Kidney tubule cell (primary cell): ENCODE measurements around the gene PACS2.
A peak's percentile ranks its signal among the peaks of the same experiment; 100 is the strongest.
"Not testable (repeated sequence)": the region's sequence is repeated elsewhere in the genome, so short reads cannot be mapped to it uniquely, and the experiment has no call there.

Experiments
- DNase-seq: peaks from one replicate; pipeline ENCODE4 v3.0.0-alpha.2; 2018; ENCODE audit warnings: low spot score

The PACS2 gene

GRCh38 chr14:105315941-105316576 lies 1.5 kb downstream of the PACS2 start:
- peak; percentile 35 for DNase-seq

- no peak for DNase-seq
Measured at GRCh38 chr14:105316577-105316941, 2.0 kb downstream of the PACS2 start.

GRCh38 chr14:105316968-105317510 lies 2.5 kb downstream of the PACS2 start:
- DNase-seq, result no peak

GRCh38 chr14:105317546-105317945 lies 3.0 kb downstream of the PACS2 start:
- peak; percentile 69 for DNase-seq

- DNase-seq, result no peak
Measured at GRCh38 chr14:105322791-105323556, 8.4 kb downstream of the PACS2 start.

- no peak for DNase-seq
Measured at GRCh38 chr14:105323663-105324062, 9.1 kb downstream of the PACS2 start.

- no peak for DNase-seq
Measured at GRCh38 chr14:105324080-105324778, 9.7 kb downstream of the PACS2 start.

- DNase-seq, result no peak
Measured at GRCh38 chr14:105324871-105325270, 10.3 kb downstream of the PACS2 start.

- no peak for DNase-seq
Measured at GRCh38 chr14:105325303-105325702, 10.8 kb downstream of the PACS2 start.

GRCh38 chr14:105325716-105326567 lies 11.4 kb downstream of the PACS2 start:
- no peak for DNase-seq

GRCh38 chr14:105326568-105326867 lies 12.0 kb downstream of the PACS2 start:
- no peak for DNase-seq

GRCh38 chr14:105326891-105327694 lies 12.5 kb downstream of the PACS2 start:
- no peak for DNase-seq

GRCh38 chr14:105327695-105328045 lies 13.1 kb downstream of the PACS2 start:
- not testable (repeated sequence) for DNase-seq

- DNase-seq, result no peak
Measured at GRCh38 chr14:105328070-105328677, 13.6 kb downstream of the PACS2 start.

GRCh38 chr14:105328678-105329390 lies 14.3 kb downstream of the PACS2 start:
- DNase-seq, result no peak

- DNase-seq, result no peak
Measured at GRCh38 chr14:105329411-105330150, 15.0 kb downstream of the PACS2 start.

GRCh38 chr14:105330491-105330895 lies 15.9 kb downstream of the PACS2 start:
- peak; percentile 48 for DNase-seq

- DNase-seq, result no peak
Measured at GRCh38 chr14:105331575-105332349, 17.2 kb downstream of the PACS2 start.
